Thoracic aorta (tissue), 2 donors: Measurements from ENCODE around the gene NOP9. TPM values are rescaled to one million over a fixed set of nuclear protein-coding genes. Genes with fewer than 3 reads are reported as not detected.

ENCODE experiments used
- ATAC-seq: fragments of 150-250 bp; one replicate; pipeline ENCODE4 v1.8.0; 2017; ENCODE audit warnings: low read depth; ENCODE audit not compliant: insufficient number of reproducible peaks, low FRiP score
- DNase-seq: peaks from one replicate; pipeline ENCODE4 v3.0.0-alpha.2; 2020; ENCODE audit warnings: low spot score
- H3K27ac ChIP-seq, 2 donors: fragments of 200-600 bp; sonication (generic); 1 replicate in 1 of 2; 2 replicates in 1 of 2; pipeline ENCODE4 v1.5.1; 2016; ENCODE audit warnings: mild to moderate bottlenecking in 2 of 2, moderate library complexity in 2 of 2
- H3K27me3 ChIP-seq: fragments of 200-600 bp; sonication (generic); replicated peaks from 2 replicates; pipeline ENCODE4 v1.6.0; 2016; ENCODE audit warnings: mild to moderate bottlenecking; ENCODE audit not compliant: insufficient read depth
- H3K36me3 ChIP-seq: fragments of 200-600 bp; sonication (generic); one replicate; pipeline ENCODE4 v1.5.1; 2016
- H3K4me1 ChIP-seq, 2 donors: fragments of 200-600 bp; sonication (generic); 1 replicate in 1 of 2; 2 replicates in 1 of 2; pipeline versions ENCODE4 v1.5.1 to v1.6.0; 2016; ENCODE audit warnings: low read depth in 2 of 2, mild to moderate bottlenecking in 1 of 2; ENCODE audit not compliant: control insufficient read depth in 1 of 2
- H3K4me3 ChIP-seq: fragments of 200-600 bp; sonication (generic); 2 replicates; pipeline ENCODE4 v1.5.1; 2016; ENCODE audit warnings: mild to moderate bottlenecking
- H3K9me3 ChIP-seq: fragments of 200-600 bp; sonication (generic); 2 replicates; pipeline ENCODE4 v1.5.1; 2016
- total RNA-seq, 2 donors: library from RNA; depleted of rRNA; stranded (reverse); fragments of >200 nt; gene quantifications; one replicate each; pipeline versions ENCODE4 v1.1.0 to v1.2.3, GENCODE V29; 2016
- TF ChIP-seq, protein P1 (sequence below): fragments of 200-600 bp; sonication (generic); IDR thresholded peaks from one replicate; pipeline ENCODE4 v1.5.1; 2019; ENCODE audit warnings: antibody characterized with exemption

The NOP9 gene
- total RNA-seq, 2 donors from 2014 or later: 15.8 to 19.2 TPM

DNA sequence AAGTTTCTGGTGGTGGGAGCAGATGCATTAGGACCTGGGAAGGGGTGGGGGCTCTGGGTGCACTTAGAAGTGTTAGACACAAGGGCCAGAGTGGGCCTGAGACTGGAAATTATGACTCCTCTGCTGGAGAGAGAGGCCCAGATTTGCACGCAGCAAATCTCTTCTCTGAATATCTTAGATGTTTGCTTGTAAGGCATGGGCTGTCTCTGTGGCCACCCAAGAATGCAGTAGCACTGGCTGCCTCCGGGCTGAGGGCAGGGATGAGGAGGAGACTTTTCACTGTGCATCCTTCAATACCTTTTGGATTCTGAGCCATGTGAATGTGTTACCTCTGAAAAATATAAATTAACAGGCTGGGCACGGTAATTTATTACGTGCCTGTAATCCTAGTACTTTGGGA is 14.3 kb upstream of the NOP9 start:
- ATAC-seq (no peak), DNase-seq (no peak)
- no peaks in the 10 kb centered on the region for H3K4me1 ChIP-seq
- H3K27me3 ChIP-seq: no peaks in the 10 kb centered on the region
- peaks cover 10% of the 10 kb centered on the region for H3K36me3 ChIP-seq
- H3K9me3 ChIP-seq: no peaks in the 10 kb centered on the region
- H3K4me3 ChIP-seq: no peak overlapping the region
- TF ChIP-seq, protein P1, sequence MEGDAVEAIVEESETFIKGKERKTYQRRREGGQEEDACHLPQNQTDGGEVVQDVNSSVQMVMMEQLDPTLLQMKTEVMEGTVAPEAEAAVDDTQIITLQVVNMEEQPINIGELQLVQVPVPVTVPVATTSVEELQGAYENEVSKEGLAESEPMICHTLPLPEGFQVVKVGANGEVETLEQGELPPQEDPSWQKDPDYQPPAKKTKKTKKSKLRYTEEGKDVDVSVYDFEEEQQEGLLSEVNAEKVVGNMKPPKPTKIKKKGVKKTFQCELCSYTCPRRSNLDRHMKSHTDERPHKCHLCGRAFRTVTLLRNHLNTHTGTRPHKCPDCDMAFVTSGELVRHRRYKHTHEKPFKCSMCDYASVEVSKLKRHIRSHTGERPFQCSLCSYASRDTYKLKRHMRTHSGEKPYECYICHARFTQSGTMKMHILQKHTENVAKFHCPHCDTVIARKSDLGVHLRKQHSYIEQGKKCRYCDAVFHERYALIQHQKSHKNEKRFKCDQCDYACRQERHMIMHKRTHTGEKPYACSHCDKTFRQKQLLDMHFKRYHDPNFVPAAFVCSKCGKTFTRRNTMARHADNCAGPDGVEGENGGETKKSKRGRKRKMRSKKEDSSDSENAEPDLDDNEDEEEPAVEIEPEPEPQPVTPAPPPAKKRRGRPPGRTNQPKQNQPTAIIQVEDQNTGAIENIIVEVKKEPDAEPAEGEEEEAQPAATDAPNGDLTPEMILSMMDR: no peak
- H3K27ac ChIP-seq: no peak overlapping the region

DNA sequence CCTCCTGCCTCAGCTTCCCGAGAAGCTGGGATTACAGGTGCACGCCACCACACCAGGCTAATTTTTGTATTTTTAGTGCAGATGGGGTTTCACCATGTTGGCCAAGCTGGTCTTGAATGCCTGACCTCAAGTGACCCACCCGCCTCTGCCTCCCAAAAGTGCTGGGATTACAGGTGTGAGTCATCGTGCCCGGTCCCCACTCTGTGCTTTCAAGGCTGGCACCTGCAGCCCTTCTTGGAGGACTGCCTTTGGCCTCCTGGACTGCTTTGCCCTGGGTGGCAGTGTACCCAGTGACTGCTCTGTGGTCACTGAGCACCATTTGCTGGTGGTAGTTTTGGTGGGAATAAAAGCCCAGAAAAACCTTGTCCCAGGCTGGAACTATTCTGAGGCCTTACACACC is 12.7 kb upstream of the NOP9 start:
- TF ChIP-seq, protein P1: no peak
- Histone ChIP-seq H3K9me3 (no peaks in the 10 kb centered on the region), H3K4me3 (no peak overlapping the region), H3K36me3 (peaks cover 26% of the 10 kb centered on the region), H3K27me3 (no peaks in the 10 kb centered on the region), H3K27ac (no peak overlapping the region), H3K4me1 (no peaks in the 10 kb centered on the region)
- no peak for ATAC-seq
- DNase-seq: no peak

DNA sequence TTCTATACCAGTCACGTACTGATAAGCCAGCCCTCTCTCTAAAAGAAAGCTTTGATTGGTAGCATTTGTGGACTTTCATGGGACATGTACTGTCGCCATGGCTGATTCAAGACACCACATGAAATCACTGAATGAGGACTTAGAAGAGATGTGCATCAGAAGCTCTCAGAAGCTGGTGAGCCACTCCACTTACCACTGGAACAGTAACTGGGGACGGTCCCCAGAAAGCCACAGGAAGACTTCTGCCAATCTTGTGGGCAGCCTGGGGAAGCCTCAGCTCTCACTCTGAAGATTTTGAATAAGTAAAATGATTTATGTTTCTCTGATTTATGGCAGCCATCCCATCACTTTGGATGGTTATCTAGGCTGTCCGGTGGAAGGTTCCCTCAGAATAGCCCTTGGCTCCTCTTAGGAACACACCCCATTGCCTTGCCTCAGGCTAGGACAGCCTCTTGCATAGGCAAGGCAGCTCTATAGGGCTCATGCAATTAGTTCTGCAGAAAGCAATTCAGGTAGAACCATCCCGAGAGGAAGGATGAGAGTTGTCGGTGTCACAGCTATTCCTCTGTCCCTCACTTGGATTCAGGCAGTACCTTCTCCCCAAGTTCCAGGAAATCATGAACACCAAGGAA is 9.9 kb upstream of the NOP9 start:
- no peak for DNase-seq
- no peak for ATAC-seq
- peaks cover 33% of the 10 kb centered on the region for H3K36me3 ChIP-seq
- TF ChIP-seq, protein P1: no peak
- H3K4me1 ChIP-seq: no peaks in the 10 kb centered on the region
- no peaks in the 10 kb centered on the region for H3K27me3 ChIP-seq
- no peak overlapping the region for H3K27ac ChIP-seq
- H3K4me3 ChIP-seq: no peak overlapping the region
- no peaks in the 10 kb centered on the region for H3K9me3 ChIP-seq

DNA sequence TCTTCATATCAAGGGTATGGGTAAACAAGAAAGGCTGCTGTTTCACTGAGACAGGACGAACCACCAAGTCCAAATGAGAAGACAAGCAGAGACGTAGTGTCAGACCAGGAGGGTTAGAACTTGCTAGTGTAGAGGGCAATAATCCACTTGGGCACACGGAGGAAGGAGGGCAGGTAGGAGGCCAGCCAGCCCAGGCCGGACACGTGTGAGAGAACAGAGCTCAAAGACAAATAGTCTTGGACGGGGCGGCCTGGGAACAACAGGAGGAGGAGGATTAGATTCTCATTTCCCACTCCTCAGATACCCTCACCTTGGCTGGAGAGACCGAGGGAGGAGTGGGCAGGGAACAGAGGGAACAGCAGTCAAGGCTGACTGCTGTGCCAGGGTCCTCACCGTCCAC is 8.9 kb upstream of the NOP9 start:
- no peaks in the 10 kb centered on the region for H3K27me3 ChIP-seq
- H3K4me1 ChIP-seq: no peaks in the 10 kb centered on the region
- H3K36me3 ChIP-seq: peaks cover 35% of the 10 kb centered on the region
- DNase-seq: no peak
- no peak overlapping the region for H3K27ac ChIP-seq
- no peak for ATAC-seq
- H3K4me3 ChIP-seq: no peak overlapping the region
- no peaks in the 10 kb centered on the region for H3K9me3 ChIP-seq
- TF ChIP-seq, protein P1: no peak

DNA sequence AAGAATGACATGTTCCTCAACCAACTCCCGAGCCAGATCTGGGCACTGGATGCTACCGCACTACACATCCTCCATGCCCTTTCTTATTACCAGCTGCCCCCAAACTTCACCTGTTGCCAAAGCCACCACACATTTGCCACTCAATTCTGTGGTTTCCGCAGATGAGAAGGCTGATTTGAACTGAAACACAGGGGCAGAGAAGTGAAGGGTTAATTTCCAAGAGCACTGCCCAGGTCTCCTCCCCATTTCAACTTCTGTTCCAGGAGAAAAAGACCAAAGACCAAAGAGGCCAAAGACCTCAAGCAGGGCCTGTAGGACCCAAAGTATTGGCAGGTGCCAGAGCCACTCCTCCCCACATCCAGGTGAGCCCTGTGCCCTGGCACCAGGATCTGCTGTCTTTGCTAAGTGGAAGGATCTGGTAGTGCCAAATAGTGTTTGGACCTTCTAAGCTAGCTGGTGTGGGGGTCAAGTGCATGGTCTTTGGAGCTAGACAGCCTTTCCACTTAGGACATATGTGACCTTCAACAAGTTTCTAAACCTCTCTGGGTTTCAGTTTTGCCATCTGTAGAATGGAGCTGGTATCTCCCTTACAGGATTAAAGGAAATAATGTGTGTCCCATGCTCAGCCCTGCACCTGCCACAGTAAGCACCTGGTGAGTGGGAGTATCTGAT is 8.1 kb upstream of the NOP9 start:
- TF ChIP-seq, protein P1: no peak
- ATAC-seq (no peak), DNase-seq (no peak)
- Histone ChIP-seq H3K4me3 (no peak overlapping the region), H3K9me3 (no peaks in the 10 kb centered on the region), H3K27ac (no peak overlapping the region), H3K27me3 (no peaks in the 10 kb centered on the region), H3K36me3 (peaks cover 40% of the 10 kb centered on the region), H3K4me1 (no peaks in the 10 kb centered on the region)
